Trophoblast cell (in vitro differentiated cells and primary cell): ENCODE data around the gene BRSK1.

ENCODE experiments used
- DNase-seq, 2 donors: peaks; one replicate each; pipeline ENCODE4 v3.0.0-alpha.2; 2016
- H2AFZ ChIP-seq: 2 replicates; pipeline ENCODE4 v1.6.1; 2013; ENCODE audit warnings: low read length, moderate library complexity, mild to moderate bottlenecking; ENCODE audit not compliant: insufficient read depth, poor library complexity
- H2AK5ac ChIP-seq: 2 replicates; pipeline ENCODE4 v1.6.1; 2013; ENCODE audit warnings: mild to moderate bottlenecking, low read length
- H2BK120ac ChIP-seq: 2 replicates; pipeline ENCODE4 v1.6.1; 2013; ENCODE audit warnings: low read length, mild to moderate bottlenecking, moderate library complexity; ENCODE audit not compliant: insufficient read depth, poor library complexity
- H2BK12ac ChIP-seq: 2 replicates; pipeline ENCODE4 v1.6.1; 2013; ENCODE audit warnings: mild to moderate bottlenecking, low read length, moderate library complexity
- H2BK5ac ChIP-seq: 2 replicates; pipeline ENCODE4 v1.6.1; 2013; ENCODE audit warnings: low read length, low read depth, moderate library complexity, mild to moderate bottlenecking; ENCODE audit not compliant: poor library complexity
- H3K14ac ChIP-seq: 2 replicates; pipeline ENCODE4 v1.6.1; 2013; ENCODE audit warnings: mild to moderate bottlenecking, low read length
- H3K18ac ChIP-seq: 2 replicates; pipeline ENCODE4 v1.6.1; 2013; ENCODE audit warnings: mild to moderate bottlenecking, low read length
- H3K23ac ChIP-seq: 2 replicates; pipeline ENCODE4 v1.6.1; 2013; ENCODE audit warnings: low read length
- H3K27ac ChIP-seq: 2 replicates; pipeline ENCODE4 v1.5.1; 2013; ENCODE audit warnings: low read depth, mild to moderate bottlenecking, inconsistent platforms, low read length, moderate library complexity
- H3K27me3 ChIP-seq: 2 replicates; pipeline ENCODE4 v1.6.1; 2013; ENCODE audit warnings: inconsistent platforms, mild to moderate bottlenecking, low read length, moderate library complexity; ENCODE audit not compliant: insufficient read depth
- H3K36me3 ChIP-seq, 2 experiments: 1 replicate in 1 of 2; 2 replicates in 1 of 2; pipeline ENCODE4 v1.6.1; 2013; ENCODE audit warnings: low read length in 2 of 2, mild to moderate bottlenecking in 2 of 2, moderate library complexity in 1 of 2; ENCODE audit not compliant: insufficient read depth in 2 of 2, control insufficient read depth in 1 of 2
- H3K4ac ChIP-seq: 2 replicates; pipeline ENCODE4 v1.6.1; 2013; ENCODE audit warnings: low read depth, mild to moderate bottlenecking, low read length, moderate library complexity
- H3K4me1 ChIP-seq, 2 experiments: 1 replicate in 1 of 2; 2 replicates in 1 of 2; pipeline ENCODE4 v1.6.1; 2013; ENCODE audit warnings: low read length in 2 of 2, mild to moderate bottlenecking in 2 of 2, moderate library complexity in 1 of 2; ENCODE audit not compliant: insufficient read depth in 2 of 2, control insufficient read depth in 1 of 2
- H3K4me2 ChIP-seq: 2 replicates; pipeline ENCODE4 v1.6.1; 2013; ENCODE audit warnings: inconsistent platforms, mild to moderate bottlenecking, low read length, moderate library complexity
- H3K4me3 ChIP-seq: 2 replicates; pipeline ENCODE4 v1.5.1; 2013; ENCODE audit warnings: mild to moderate bottlenecking, low read depth, low read length, inconsistent platforms
- H3K79me1 ChIP-seq: one replicate; pipeline ENCODE4 v1.6.1; 2013; ENCODE audit warnings: low read length
- H3K79me2 ChIP-seq: 2 replicates; pipeline ENCODE4 v1.6.1; 2013; ENCODE audit warnings: low read length, mild to moderate bottlenecking; ENCODE audit not compliant: control insufficient read depth, insufficient read depth, poor library complexity
- H3K9ac ChIP-seq: 2 replicates; pipeline ENCODE4 v1.6.1; 2013; ENCODE audit warnings: mild to moderate bottlenecking, low read length
- H3K9me3 ChIP-seq: 2 replicates; pipeline ENCODE4 v1.6.1; 2013; ENCODE audit warnings: low read depth, mild to moderate bottlenecking, control low read depth, inconsistent platforms, low read length; ENCODE audit not compliant: insufficient read depth
- H4K12ac ChIP-seq: 2 replicates; pipeline ENCODE4 v1.6.1; 2013; ENCODE audit warnings: low read depth, mild to moderate bottlenecking, low read length, moderate library complexity
- H4K8ac ChIP-seq: 2 replicates; pipeline ENCODE4 v1.6.1; 2013; ENCODE audit warnings: low read depth, mild to moderate bottlenecking, low read length, moderate library complexity
- H4K91ac ChIP-seq: one replicate; pipeline ENCODE4 v1.6.1; 2013; ENCODE audit warnings: low read depth, mild to moderate bottlenecking, low read length, moderate library complexity
- WGBS: extraction: QIAGEN DNeasy Blood & Tissue Kit; methylation state at CpG from one replicate; pipeline ENCODE4 v1.1.7; 2013; ENCODE audit warnings: missing lambda C conversion rate; ENCODE audit not compliant: insufficient read length, insufficient coverage; ENCODE audit errors: extremely low coverage; 5-methylcytosine and 5-hydroxymethylcytosine counted together

BRSK1 gene

DNA sequence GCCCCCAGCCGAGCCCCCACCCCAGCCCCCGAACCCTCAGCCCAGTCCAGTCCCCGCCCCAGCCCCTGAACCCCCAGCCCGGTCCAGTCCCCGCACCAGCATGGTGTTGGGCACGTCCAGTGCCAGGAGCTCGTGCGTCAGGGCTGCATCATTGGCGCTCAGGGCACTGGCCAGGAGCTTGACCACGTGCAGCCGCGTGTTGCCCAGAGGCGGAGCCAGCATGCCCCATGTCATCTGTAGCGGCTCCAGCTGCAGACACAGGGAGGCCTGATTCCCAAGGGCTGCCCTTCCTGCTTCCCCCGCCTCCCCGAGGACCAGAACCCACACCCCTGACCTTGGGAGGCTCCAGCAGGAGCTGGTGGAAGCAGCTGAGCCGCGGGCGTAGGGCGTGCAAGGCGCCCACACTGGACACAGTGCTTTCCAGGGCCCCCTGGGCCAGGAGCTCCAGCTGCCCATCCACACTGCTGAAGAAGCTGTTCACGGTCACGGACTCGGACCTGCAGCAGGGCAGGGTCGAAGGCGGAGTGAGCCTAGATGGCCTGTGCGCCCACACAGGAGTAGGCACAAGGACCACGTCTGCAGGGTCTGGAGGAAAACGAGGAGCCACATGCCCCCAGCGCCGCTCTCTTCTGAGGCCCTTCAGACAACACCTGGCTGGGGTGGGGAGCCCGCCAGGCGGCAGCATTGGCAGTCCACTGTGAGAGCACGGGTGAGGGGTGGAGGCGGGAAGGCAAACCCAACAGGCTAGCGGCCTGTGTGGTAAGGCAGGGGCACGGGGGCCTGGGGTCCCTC lies 42.5 kb upstream of the BRSK1 start:
- H2BK12ac ChIP-seq: no peak overlapping the region

DNA sequence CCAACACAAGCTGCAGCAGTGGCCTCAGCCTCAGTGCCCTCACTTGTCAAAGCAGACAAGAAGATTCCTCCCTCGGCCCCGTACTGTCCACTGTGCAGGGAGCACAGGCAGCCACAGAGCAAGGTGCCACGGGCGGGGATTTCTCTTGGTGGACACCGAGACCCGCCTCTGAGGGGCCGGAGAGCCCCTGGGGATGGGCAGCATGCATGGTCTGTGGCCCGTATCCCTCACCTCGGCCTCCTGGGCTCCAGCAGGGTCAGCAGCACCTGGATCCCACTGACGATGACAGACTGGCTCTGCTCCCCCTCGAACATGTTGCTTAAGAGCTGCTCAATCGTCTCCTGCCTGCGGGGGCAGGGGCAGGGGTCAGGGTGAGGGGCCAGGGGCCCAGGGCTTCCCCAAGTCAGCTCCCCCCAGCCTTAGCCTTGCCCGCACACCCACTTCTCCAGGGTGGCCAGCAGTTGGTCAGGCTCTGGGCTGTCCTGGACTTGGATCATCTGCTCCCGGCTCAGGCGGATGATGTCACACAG lies 41.8 kb upstream of the BRSK1 start:
- no peaks in the 10 kb centered on the region for H3K27me3 ChIP-seq
- H3K79me2 ChIP-seq: no peaks in the 10 kb centered on the region
- no peak overlapping the region for H2BK5ac ChIP-seq
- no peak overlapping the region for H3K4me2 ChIP-seq
- H3K4ac ChIP-seq: no peak overlapping the region
- peaks cover 0 to 1% of the 10 kb centered on the region in 2 experiments for H3K4me1 ChIP-seq
- H4K91ac ChIP-seq: no peak overlapping the region
- no peak for DNase-seq
- H2BK12ac ChIP-seq: no peak overlapping the region
- H3K9me3 ChIP-seq: peaks cover 3% of the 10 kb centered on the region
- H3K23ac ChIP-seq: no peak overlapping the region
- H2AK5ac ChIP-seq: no peak overlapping the region
- H3K18ac ChIP-seq: no peak overlapping the region
- peaks cover 84 to 89% of the 10 kb centered on the region in 2 experiments for H3K36me3 ChIP-seq
- H3K14ac ChIP-seq: no peak overlapping the region
- H3K4me3 ChIP-seq: no peak overlapping the region
- no peak overlapping the region for H2BK120ac ChIP-seq
- H3K79me1 ChIP-seq: no peaks in the 10 kb centered on the region
- no peak overlapping the region for H3K9ac ChIP-seq
- no peak overlapping the region for H4K12ac ChIP-seq
- H2AFZ ChIP-seq: no peak overlapping the region
- H4K8ac ChIP-seq: no peak overlapping the region
- whole genome bisulfite sequencing: no CpG with 5 or more reads among the region's 16 CpGs
- no peak overlapping the region for H3K27ac ChIP-seq

More for the DNA sequence above, 42.5 kb upstream of the BRSK1 start:
- no peak overlapping the region for H3K23ac ChIP-seq
- H2BK5ac ChIP-seq: no peak overlapping the region
- H3K4me1 ChIP-seq: no peaks in the 10 kb centered on the region
- no peak overlapping the region for H2BK120ac ChIP-seq
- no peak overlapping the region for H3K4me2 ChIP-seq
- H3K18ac ChIP-seq: no peak overlapping the region
- no peak overlapping the region for H3K4me3 ChIP-seq
- H3K27me3 ChIP-seq: no peaks in the 10 kb centered on the region
- no peak overlapping the region for H3K27ac ChIP-seq
- no peak overlapping the region for H4K8ac ChIP-seq
- H3K4ac ChIP-seq: no peak overlapping the region
- H3K9ac ChIP-seq: no peak overlapping the region
- H3K14ac ChIP-seq: no peak overlapping the region
- H2AK5ac ChIP-seq: no peak overlapping the region
- no CpG with 5 or more reads among the region's 37 CpGs for WGBS
- peaks cover 3% of the 10 kb centered on the region for H3K9me3 ChIP-seq
- no peaks in the 10 kb centered on the region for H3K79me2 ChIP-seq
- no peak overlapping the region for H4K91ac ChIP-seq
- no peak overlapping the region for H4K12ac ChIP-seq
- DNase-seq: no peak
- peaks cover 84 to 89% of the 10 kb centered on the region in 2 experiments for H3K36me3 ChIP-seq
- H2AFZ ChIP-seq: no peak overlapping the region
- H3K79me1 ChIP-seq: no peaks in the 10 kb centered on the region

DNA sequence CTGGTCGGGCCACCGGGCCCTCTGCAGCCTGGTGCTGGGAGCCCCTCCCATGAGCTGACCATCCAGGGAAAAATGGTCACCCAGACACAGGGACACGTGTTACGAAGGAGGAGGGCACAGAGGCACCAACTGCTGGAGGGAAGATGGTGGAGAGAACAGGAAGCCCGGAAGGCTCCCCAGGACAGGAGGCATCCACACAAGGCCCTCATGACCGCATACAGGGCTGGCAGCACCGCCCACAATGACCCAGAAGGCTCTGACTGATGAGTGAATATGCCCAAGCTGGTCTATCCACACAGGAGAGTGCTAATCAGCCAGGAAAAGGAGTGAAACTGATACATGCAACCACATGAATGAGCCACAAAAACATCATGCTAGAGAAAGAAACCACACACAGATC lies 41.3 kb upstream of the BRSK1 start:
- H2AFZ ChIP-seq: no peak overlapping the region
- no peak overlapping the region for H3K18ac ChIP-seq
- DNase-seq: no peak
- H3K79me1 ChIP-seq: no peaks in the 10 kb centered on the region
- H3K9ac ChIP-seq: no peak overlapping the region
- H2BK5ac ChIP-seq: no peak overlapping the region
- H3K27ac ChIP-seq: no peak overlapping the region
- H3K9me3 ChIP-seq: peaks cover 3% of the 10 kb centered on the region
- H2BK120ac ChIP-seq: no peak overlapping the region
- peaks cover 5 to 6% of the 10 kb centered on the region in 2 experiments for H3K4me1 ChIP-seq
- no peak overlapping the region for H3K14ac ChIP-seq
- WGBS: no CpG with 5 or more reads among the region's 7 CpGs
- peaks cover 81 to 84% of the 10 kb centered on the region in 2 experiments for H3K36me3 ChIP-seq
- no peak overlapping the region for H3K4me2 ChIP-seq
- no peak overlapping the region for H3K4ac ChIP-seq
- H4K91ac ChIP-seq: no peak overlapping the region
- no peaks in the 10 kb centered on the region for H3K27me3 ChIP-seq
- no peaks in the 10 kb centered on the region for H3K79me2 ChIP-seq
- no peak overlapping the region for H3K23ac ChIP-seq
- H4K8ac ChIP-seq: no peak overlapping the region
- H2AK5ac ChIP-seq: no peak overlapping the region
- H3K4me3 ChIP-seq: no peak overlapping the region
- no peak overlapping the region for H2BK12ac ChIP-seq
- no peak overlapping the region for H4K12ac ChIP-seq

DNA sequence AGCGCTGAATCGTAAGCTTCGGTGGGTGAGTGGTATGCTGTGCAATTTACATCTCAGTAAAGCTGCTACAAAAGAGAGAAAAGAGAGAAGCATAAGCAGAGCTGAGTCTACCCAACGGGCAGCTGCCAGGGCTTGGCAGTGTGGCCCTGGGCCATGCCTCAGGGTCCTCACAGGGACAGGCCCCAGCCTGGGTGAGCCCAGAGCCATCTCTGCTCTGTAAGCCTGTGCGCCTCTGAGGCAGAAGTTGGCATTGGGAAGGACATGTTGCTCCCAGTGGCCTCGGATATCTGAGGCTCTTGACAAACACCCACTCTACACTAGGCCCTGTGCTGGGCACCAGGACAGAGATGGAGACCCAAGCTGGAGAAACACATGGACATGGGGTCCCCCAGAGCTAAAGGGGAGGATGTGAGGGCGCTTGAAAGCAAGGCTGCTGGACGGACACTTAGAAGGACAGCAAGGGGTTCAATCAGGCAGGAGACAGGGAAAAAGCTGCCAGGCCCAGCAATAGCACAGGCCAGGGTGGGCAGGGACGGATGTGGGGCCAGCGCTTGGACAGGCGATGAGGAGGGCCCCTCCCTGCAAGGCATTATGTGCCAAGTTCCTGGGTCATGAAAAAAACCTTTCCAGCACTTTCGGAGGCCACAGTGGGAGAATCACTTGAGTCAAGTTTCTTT lies 39.7 kb upstream of the BRSK1 start:
- DNase-seq: no peak
- no peak overlapping the region for H3K9ac ChIP-seq
- H2AFZ ChIP-seq: no peak overlapping the region
- H3K23ac ChIP-seq: no peak overlapping the region
- H3K18ac ChIP-seq: no peak overlapping the region
- no peak overlapping the region for H2BK12ac ChIP-seq
- H4K12ac ChIP-seq: no peak overlapping the region
- H3K14ac ChIP-seq: no peak overlapping the region
- peaks cover 3% of the 10 kb centered on the region for H3K9me3 ChIP-seq
- H3K4me1 ChIP-seq: peaks cover 21 to 22% of the 10 kb centered on the region in 2 experiments
- no peak overlapping the region for H4K91ac ChIP-seq
- no peak overlapping the region for H3K4me2 ChIP-seq
- no peak overlapping the region for H2AK5ac ChIP-seq
- H4K8ac ChIP-seq: no peak overlapping the region
- H3K27ac ChIP-seq: no peak overlapping the region
- H3K79me1 ChIP-seq: no peaks in the 10 kb centered on the region
- H3K4ac ChIP-seq: no peak overlapping the region
- no peaks in the 10 kb centered on the region for H3K79me2 ChIP-seq
- H3K4me3 ChIP-seq: no peak overlapping the region
- H3K36me3 ChIP-seq: peaks cover 68 to 71% of the 10 kb centered on the region in 2 experiments
- no peaks in the 10 kb centered on the region for H3K27me3 ChIP-seq
- no peak overlapping the region for H2BK5ac ChIP-seq
- WGBS: no CpG with 5 or more reads among the region's 12 CpGs
- H2BK120ac ChIP-seq: no peak overlapping the region
